HG02798 (cell line): ENCODE results near the gene DLX2.
A peak's percentile ranks its signal among the peaks of the same experiment; 100 is the strongest.

Experiments used
- ATAC-seq: cut with Tn5 transposase; IDR thresholded peaks from one replicate; pipeline ENCODE4 v1.9.1; 2021; ENCODE audit warnings: mild to moderate bottlenecking; ENCODE audit not compliant: unreplicated experiment, poor library complexity

Gene DLX2

DNA sequence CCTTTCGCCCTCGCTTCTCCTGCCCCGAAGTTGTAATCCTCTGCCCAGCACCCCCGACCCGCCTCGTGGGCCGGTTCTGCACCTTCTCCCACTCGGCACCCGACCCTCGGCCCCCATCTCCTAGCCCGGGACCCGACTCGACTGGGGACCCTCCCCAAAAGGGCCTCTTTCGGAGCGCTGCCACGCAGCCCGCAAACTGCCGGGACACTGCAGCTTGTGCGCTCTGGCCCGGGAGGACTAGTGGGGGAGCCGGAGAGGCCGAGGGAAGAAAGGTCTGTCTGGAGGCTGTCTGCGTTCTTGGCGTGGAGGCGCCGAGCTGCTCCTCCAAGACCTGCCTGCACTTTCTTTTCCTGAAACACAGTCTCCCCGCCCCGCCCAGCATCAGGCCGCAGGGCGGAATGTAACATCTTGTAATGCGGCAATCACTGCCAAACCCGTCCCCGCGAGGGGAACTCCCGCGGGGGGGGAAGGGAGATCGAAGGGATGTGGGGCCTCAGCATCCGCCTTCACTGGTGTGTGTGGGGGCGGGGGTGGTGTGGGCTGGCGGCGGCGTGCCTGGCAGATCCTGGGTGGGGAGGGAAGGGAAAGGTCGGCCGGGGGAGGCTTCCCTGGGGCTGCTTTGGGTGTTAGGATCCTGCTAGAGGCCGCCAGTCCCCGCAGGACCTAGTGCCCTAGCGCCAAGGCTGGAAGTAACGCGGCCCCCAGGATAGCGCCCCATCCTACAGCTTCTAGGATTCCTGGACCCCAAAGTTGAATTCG lies 7.4 kb downstream of the DLX2 start:
- no peak for ATAC-seq

DNA sequence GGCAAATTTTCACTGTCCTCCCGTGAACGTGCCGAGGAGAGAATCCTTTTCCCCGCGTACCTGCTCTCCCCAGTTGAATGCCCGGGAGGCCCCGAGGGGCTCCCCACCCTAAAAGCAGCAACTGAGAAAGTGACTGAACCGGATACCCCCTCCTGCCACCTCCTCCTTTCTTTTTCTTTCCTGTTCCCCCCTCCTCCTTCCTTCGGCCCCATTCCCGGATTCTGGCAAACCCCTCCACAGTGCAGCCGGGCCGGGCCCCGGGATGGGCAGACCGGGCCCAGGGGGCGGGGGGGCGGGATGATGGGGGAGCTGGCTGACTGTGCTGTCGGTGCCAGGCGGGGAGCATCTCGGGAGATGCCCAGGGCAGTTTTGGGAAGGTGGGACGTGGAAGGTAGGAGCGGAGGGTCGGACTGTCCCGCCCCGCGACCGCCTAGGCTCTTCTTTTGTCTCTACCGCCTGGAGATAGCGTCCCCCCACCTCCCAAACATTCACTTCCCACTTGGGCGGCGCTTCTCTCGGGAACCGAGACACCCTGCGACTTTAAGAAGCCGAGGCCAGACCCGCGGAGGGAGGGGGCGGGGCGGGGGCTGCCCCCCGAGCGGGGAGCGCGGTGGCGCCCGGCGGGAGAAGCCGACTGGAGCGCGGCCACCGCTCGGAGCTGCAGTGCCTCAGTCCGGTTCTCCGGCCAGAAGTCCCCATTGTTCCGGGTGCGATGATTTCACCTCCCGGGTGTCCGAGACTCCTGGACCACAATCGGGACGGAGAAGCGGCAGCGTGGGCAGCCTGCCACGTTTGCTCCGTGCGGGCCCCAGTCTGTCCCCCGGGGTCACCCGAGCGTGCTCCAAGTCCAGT lies 8.2 kb downstream of the DLX2 start:
- no peak for ATAC-seq

DNA sequence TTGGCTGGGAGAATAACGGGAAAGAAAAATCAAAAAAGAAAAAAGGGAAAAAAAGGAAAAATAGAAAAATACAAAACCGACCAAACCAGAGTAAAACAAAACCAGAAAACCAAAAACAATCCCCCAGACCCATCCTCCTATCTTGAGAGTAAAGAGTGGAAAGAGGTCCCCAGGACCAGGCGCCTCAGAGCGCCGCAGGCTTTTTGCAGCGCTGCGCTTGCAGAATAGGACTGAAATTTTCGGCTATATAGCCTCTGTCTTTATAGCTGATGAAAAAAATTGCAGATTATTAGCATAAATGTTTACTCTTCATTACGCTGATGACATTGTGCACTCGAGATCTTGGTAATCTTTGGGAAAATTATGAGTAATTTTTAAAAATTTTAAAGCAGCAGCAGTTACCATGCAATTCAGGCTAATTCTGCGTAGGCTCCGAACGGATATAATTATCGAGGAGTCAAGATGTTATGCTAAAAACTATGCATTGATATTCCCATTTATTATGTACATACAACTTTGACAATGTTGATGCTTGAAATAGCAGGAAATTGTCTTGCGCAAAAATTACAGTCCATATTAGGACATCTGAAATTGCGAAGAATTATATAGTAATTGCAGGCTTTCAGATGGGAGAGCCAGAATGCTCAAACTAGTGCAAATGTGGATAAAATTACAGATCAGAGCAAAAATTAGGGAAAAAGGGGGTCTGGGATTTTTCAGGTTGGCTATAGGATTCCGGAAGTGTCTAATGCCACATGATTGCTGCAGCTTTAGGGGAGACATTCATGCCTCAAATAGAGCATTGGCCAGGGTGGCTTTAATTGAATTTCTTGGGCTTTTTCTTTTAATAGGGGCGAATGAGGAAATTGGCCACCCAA lies 9.0 kb downstream of the DLX2 start:
- ATAC-seq = no peak

DNA sequence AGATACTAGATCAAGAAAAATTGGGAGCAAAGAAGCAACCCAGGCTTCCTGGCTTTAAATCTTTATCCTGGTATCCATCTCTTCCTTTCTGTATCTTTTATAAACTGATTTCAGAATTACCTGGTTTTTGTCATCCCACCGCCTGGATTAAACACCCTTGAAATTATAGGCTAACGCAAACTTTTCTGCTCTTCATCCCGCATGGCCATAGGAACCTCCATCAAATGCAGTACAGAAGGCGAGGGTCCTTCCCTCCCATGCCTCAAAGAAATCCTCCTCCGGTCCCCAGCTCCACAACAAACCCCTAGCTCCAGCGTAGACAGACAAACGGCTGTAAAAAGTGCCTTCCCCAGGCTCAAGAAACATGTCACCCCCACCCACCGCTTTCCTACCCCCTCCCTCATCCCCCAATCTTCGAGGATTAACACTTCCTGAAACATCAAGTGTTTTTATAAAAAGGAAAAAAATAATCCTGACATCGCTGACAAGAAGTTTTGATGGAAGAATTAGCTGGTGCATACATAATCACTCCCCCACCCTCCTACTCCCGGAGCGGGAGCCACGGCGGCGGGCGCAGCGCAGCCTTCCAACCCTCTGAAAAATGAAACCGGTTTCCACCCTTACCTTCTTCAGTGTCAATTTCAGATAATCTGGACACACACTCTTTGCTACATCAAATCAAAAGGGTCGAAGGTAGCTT lies 9.8 kb downstream of the DLX2 start:
- ATAC-seq = no peak

DNA sequence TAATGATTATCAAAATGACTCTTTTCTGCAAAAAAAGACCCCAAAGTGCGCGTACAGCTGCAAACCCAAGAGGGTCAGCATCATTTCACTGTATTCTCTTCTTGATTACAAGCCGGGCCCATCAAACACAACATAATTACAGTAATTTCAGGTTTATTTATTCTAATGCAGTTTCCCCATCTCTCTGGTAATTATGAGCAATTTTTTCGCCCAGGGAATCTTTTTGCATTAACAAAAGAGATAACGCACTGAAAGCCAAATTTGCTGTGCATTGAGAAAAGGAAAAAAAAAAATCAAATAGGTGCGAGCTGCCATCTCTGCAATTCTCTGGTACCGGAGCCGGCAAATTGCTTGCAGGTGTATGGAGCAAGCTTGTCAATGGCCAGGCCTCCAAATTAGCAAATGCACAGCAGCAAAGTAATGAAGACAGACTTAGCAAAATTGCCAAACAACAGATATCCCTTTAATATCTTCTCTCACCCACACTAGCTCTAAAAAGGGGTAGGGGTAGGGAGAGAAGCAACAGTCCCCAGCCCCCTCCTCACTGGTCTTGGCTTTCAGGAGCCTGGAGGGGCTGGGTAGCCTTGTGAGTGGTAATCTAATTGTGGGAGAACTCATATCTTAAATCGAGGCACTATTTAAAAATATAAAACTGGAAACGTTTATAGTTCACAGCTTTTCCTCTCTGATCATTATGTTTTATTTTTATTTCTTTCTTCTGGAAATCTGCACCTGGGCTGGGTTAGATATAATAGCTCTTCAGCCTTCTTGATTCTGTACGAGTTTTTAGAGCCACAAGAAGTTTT lies 10.7 kb downstream of the DLX2 start:
- ATAC-seq = no peak

DNA sequence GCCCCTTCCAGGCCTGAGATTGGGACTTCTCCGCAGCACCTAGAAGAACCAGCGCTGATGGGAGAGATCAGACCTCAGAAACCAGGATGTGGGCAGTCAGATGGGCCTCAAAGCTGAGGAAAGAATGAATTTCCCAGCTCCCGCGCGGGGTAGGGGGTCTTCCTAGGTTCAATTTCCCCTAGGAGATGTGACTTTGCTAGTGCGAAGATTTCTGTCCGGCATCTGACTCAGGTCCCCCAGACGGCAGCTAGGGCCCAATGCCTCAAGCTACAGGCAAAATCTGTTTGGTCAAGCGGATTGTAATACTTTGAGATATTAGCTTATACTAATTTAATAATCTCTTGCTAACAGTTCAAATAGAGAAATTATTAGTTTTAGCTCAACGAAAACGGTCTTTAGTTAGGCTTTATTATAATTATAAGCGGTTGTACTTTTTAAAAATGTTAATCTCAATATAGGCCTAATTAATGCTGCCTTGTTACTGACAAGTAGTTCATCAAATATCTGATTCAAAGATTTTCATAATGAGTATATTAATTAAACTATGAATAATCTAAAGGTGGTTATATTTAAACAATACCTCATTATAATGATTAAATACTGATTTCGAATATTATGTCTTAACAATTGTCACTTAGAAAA lies 11.6 kb downstream of the DLX2 start:
- ATAC-seq = no peak

DNA sequence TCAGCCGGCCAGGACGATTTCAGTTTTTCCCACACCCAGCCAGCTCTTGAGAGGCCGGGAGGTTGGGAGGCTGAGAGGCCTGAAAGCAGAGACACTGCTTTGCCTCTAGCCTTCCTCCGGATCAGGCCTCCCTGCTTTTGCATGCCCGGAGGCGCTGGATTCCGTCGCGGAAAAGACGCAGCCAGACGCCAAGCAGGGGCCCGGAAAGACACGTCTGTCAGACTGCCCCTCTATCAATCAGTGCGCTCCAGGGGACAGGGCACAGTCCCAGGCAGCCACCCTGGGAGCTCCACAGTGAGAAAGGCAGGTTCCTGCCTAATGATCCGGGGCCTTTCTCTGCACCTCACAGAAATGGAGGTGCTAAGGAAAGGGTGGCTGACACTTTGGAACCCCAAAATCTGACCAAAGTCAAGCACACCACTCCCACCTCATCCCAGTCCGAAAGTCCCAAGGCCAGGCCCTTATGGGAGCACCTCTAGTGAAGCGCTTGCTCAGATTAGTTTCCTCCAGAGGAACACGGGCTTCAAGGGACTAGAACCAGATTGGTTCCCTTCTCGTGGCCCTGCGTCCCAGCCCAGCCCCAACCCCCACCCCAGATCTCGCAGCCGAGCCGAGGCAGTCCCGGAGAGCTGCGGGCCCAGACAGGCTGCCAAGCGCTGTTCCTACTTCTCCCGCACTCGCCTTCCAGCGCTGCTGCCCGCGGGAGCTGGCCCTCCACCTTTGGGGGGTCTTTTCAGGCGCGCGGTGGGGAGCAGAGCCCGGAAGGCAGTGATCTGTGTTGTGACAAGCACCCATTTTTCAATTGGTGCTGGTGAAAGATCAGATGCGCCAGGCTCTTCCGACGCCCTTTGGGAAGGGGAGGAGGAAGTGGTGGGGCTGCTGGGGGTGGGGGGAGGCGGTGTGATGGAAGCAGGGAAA lies 12.4 kb downstream of the DLX2 start:
- ATAC-seq = no peak

DNA sequence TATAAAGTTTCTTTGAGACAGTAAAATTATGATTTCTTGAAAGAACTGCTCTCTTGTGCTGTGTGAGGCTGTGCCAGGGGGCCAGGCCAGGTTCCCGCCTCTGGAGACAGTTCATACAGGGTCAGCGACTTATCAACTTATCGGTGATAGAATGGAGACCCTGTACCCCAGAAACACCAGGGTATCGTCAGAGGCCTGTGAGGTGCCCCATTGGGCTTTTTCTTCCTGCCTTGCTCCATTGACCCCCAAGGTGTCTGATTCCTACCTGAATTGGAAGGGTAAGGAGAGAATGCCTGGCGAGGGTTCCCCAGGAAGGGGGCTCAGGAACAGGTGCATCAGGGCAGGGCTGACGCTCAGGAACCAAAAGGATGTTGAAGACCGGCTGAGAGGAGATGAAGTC lies 13.1 kb downstream of the DLX2 start:
- no peak for ATAC-seq

DNA sequence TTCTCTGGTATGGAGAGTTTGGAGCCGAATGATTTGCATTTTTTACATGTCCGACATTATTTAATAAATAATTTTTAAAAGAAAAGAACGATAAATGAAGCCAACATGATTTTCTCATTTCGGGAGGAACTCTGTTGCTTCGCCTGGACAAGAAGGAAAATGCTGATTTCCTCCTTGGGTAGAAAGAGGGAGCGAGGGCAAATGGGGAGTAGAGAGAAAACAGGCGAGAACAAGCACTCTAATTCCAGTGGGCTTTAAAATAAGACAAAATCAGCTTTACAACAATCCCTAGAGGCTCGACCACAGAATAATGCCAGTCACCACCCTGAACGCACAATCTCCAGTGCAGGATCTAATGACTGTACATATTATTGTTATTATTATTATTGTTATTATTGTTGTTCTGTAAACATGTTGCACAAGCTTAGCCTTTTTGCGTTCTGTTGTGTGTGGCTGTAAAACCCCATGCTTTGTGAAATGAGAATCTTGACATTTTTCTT lies 13.6 kb downstream of the DLX2 start:
- ATAC-seq = no peak

DNA sequence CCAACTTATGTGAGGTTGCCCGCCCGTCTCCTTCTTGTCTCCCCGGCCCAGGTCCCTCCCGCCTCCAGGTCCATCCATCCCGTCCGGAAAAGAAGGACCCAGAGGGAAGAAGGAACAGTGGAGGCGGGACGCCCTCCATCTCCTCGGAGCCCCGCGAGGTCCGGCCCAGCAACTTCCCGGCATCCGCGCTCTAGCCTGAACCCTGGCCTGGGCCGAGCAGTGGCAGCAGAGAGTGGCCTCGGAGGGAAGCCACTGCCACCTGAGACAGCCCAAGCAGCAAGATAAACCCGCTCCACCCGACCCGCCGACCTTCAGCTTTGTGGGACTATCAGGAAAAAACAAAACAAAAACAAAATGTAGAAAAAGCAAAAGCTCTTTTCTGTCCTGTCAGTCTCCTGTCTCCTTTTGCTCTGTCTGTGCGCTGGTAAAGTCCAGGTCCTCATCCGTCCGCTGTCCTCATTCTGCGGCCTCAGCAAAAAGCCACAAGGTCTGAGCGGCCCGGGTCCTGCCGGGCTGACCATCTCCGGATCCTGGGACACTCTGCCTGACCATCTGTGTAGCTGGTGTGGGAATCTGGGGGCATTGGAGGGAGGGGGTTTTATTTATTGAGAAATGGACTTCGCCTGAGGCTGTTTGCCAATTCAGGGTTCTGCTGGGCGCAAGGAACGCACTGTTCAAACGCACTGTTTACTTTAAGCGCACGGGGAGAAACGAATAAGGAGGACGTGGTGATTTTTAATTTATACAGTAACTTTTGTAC lies 14.3 kb downstream of the DLX2 start:
- no peak for ATAC-seq

DNA sequence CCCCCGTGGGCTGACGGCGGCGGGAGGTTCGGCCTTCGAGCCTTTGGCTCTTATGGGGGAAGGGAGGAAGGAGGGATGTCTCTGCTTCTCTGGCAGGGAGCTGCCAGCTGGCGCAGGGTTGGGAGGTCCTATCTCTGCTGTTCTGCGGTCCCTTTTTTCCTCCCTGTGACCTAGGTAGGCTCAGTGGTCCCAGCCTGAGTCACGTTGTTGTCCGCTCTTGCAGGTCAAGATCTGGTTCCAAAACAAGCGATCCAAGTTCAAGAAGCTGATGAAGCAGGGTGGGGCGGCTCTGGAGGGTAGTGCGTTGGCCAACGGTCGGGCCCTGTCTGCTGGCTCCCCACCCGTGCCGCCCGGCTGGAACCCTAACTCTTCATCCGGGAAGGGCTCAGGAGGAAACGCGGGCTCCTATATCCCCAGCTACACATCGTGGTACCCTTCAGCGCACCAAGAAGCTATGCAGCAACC lies 14.9 kb downstream of the DLX2 start:
- ATAC-seq = no peak

DNA sequence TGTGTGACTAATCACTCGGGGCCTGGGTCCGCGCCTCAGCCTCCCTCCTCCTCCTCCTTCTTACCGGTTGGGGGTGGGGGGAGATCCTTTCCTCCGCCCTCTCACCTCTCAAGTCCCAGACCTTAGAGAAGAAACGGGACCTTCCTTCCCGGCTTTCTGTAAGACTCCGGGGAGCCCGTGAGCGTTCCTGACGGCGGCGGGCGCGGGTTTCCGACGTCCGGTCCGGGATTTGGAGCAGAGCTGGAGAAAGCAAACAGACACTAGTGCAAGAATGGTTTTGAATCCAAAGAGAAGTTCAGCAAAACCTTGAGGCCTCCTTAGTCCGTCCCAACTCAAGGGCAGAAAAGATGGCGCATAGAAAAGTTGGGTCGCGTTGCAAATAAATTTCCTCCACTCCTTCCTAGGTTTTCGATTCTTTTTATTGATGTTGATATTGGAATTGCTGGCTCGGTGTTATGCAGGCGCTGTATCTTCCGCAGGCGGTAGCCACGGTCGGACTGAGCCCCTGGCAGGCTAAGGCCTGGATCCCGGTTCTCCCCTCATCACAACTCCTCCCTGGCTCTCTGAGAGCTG lies 15.4 kb downstream of the DLX2 start:
- no peak for ATAC-seq

DNA sequence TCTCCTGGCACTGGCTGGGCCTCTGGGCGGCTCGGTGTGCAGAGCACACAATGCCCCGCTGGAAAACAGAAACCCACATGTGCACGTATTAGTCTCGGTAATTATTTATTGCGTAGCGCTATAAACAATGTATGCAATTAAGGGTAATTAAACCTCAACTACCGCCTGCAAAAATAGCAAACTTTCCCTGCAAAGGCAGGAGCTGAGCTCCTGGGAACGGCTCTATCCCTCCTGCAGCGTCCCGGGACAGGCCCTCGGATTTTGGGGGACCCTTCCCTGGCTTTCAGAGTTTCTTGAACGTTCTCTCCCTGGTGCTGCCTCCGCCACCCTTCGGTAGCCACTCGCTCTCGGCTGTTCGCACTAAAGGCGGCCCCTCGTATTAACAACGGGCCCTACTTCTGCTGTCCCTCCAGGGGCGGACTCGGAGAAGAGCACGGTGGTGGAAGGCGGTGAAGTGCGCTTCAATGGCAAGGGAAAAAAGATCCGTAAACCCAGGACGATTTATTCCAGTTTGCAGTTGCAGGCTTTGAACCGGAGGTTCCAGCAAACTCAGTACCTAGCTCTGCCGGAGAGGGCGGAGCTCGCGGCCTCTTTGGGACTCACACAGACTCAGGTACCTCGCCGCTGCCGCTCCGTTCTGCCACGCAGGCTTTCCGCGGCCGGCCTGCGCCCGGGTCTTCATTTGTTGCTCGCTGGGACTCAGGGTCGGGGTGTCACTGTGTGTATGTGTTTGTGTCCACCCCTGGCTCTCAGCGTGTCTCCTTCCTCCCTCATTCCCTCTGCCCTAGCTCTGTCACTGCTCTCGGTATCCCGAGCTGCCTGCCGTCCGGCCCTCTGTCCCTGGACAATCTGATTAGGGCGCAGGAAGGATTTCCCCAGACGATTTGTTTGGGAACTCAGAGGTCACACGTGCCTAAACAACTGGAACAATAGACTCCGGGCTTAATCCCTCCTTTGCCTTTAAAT lies 16.2 kb downstream of the DLX2 start:
- ATAC-seq = no peak

DNA sequence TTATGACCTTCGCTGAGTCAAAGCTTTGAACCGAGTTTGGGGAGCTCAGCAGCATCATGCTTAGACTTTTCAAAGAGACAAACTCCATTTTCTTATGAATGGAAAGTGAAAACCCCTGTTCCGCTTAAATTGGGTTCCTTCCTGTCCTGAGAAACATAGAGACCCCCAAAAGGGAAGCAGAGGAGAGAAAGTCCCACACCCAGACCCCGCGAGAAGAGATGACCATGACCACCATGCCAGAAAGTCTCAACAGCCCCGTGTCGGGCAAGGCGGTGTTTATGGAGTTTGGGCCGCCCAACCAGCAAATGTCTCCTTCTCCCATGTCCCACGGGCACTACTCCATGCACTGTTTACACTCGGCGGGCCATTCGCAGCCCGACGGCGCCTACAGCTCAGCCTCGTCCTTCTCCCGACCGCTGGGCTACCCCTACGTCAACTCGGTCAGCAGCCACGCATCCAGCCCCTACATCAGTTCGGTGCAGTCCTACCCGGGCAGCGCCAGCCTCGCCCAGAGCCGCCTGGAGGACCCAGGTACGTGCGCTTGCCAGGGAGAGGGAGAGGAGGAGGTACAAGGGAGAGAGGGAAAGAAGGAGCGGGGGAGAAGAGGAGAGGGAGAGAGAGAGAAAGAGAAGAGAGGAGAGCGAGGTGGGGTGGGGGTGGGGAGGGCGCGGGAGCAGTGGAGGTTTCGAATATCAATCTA lies 17.1 kb downstream of the DLX2 start, which contains the start of gene DLX1:
Gene DLX1 (plus strand): TSS at position 48 of the 700 bp plus-strand sequence. CDS start 171 bp downstream, at position 219.
- peak; percentile 17 for ATAC-seq
